Activated CD4-positive, CD25-positive, alpha-beta regulatory T cell (primary cell): ENCODE measurements around the gene XCR1.
"Not testable (repeated sequence)": the region's sequence is repeated elsewhere in the genome, so short reads cannot be mapped to it uniquely, and the experiment has no call there.

Source experiments
- DNase-seq, 4 experiments: peaks; one replicate each; lab custom pipeline; 2025; lab: John Stamatoyannopoulos, UW

XCR1 gene

GRCh38 chr3:46027021-46027705 is at the start of gene XCR1:
TSS of gene XCR1 (minus strand) at chr3:46027483. CDS start at chr3:46021947, 5,536 bp downstream.
- no peak for DNase-seq

GRCh38 chr3:46076606-46077005 is 49.3 kb upstream of the XCR1 start:
- DNase-seq: no peak

- no peak for DNase-seq
Observed at GRCh38 chr3:46075816-46076215, 48.5 kb upstream of the XCR1 start.

- no peak for DNase-seq
Observed at GRCh38 chr3:46071222-46071858, 44.1 kb upstream of the XCR1 start.

- DNase-seq: no peak
Observed at GRCh38 chr3:46070595-46071093, 43.4 kb upstream of the XCR1 start.

GRCh38 chr3:46068501-46068900 is 41.2 kb upstream of the XCR1 start:
- no peak for DNase-seq

- DNase-seq: no peak
Observed at GRCh38 chr3:46067401-46067800, 40.1 kb upstream of the XCR1 start.

- no peak for DNase-seq
Observed at GRCh38 chr3:46065750-46066256, 38.5 kb upstream of the XCR1 start.

- DNase-seq: peak; percentile 35 to 64 (median 48)
Observed at GRCh38 chr3:46065294-46065705, 38.0 kb upstream of the XCR1 start.

- no peak for DNase-seq
Observed at GRCh38 chr3:46062679-46063078, 35.4 kb upstream of the XCR1 start.

GRCh38 chr3:46061887-46062286 is 34.6 kb upstream of the XCR1 start:
- no peak for DNase-seq

- no peak for DNase-seq
Observed at GRCh38 chr3:46061108-46061720, 33.9 kb upstream of the XCR1 start.

- DNase-seq: no peak
Observed at GRCh38 chr3:46060551-46060950, 33.3 kb upstream of the XCR1 start.

- no peak for DNase-seq
Observed at GRCh38 chr3:46059432-46059831, 32.1 kb upstream of the XCR1 start.

GRCh38 chr3:46058981-46059380 is 31.7 kb upstream of the XCR1 start:
- no peak for DNase-seq

- DNase-seq: no peak
Observed at GRCh38 chr3:46057716-46058115, 30.4 kb upstream of the XCR1 start.

GRCh38 chr3:46056686-46057085 is 29.4 kb upstream of the XCR1 start:
- no peak for DNase-seq

GRCh38 chr3:46053761-46054515 is 26.7 kb upstream of the XCR1 start:
- DNase-seq: not testable (repeated sequence)

- DNase-seq: not testable (repeated sequence)
Observed at GRCh38 chr3:46053265-46053664, 26.0 kb upstream of the XCR1 start.

- no peak for DNase-seq
Observed at GRCh38 chr3:46052531-46052930, 25.2 kb upstream of the XCR1 start.

GRCh38 chr3:46049093-46049492 is 21.8 kb upstream of the XCR1 start:
- no peak for DNase-seq

- DNase-seq: not testable (repeated sequence)
Observed at GRCh38 chr3:46046231-46046630, 18.9 kb upstream of the XCR1 start.
